Fibroblast of pulmonary artery (primary cell): Measurements from ENCODE around the gene OXLD1.

Experiments used
- DNase-seq: peaks from one replicate; pipeline ENCODE4 v3.0.0-alpha.2; 2010; ENCODE audit warnings: low read depth
- H3K4me3 ChIP-seq: replicated peaks from 2 replicates; pipeline ENCODE4 v1.5.1; 2011; ENCODE audit warnings: low read depth, mild to moderate bottlenecking, control low read depth, low read length, moderate library complexity
- TF ChIP-seq, protein P1 (sequence below): IDR thresholded peaks from 2 replicates; pipeline ENCODE4 v1.5.1; 2011; ENCODE audit warnings: mild to moderate bottlenecking, control low read depth, low read length, inconsistent platforms; ENCODE audit errors: missing control alignments

OXLD1 gene

DNA sequence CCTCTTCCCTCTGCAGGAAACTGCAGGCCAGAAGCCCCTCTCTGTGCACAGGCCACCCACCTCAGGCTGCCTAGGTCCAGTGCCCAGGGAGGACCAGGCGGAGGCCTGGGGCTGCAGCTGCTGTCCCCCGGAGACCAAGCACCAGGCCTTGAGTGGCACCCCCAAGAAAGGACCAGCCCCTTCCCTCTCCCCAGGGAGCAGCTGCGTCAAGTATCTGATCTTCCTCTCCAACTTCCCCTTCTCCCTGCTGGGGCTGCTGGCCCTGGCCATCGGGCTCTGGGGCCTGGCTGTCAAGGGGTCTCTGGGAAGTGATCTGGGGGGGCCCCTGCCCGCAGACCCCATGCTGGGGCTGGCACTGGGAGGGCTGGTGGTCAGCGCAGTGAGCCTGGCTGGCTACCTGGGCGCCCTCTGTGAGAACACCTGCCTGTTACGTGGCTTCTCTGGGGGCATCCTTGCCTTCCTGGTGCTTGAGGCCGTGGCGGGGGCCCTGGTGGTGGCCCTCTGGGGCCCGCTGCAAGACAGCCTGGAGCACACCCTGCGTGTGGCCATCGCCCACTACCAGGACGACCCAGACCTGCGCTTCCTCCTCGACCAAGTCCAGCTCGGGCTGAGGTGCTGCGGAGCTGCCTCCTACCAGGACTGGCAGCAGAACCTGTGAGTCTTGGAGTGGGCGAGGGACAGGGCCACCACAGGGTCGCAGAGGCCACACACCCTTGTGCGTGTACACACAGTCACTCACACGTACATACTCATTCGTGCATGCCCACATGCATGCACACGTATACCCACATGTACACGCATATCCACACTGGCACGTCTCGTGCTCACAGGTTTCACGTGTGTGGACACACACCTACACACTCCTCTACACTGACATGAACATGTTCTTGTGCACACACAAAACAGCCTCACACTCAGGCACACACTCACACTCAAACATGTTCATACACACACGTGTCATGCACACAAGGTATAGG lies 21.1 kb downstream of the OXLD1 start:
- TF ChIP-seq, protein P1, sequence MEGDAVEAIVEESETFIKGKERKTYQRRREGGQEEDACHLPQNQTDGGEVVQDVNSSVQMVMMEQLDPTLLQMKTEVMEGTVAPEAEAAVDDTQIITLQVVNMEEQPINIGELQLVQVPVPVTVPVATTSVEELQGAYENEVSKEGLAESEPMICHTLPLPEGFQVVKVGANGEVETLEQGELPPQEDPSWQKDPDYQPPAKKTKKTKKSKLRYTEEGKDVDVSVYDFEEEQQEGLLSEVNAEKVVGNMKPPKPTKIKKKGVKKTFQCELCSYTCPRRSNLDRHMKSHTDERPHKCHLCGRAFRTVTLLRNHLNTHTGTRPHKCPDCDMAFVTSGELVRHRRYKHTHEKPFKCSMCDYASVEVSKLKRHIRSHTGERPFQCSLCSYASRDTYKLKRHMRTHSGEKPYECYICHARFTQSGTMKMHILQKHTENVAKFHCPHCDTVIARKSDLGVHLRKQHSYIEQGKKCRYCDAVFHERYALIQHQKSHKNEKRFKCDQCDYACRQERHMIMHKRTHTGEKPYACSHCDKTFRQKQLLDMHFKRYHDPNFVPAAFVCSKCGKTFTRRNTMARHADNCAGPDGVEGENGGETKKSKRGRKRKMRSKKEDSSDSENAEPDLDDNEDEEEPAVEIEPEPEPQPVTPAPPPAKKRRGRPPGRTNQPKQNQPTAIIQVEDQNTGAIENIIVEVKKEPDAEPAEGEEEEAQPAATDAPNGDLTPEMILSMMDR = no peak
- no peak overlapping the region for H3K4me3 ChIP-seq
- DNase-seq = no peak

DNA sequence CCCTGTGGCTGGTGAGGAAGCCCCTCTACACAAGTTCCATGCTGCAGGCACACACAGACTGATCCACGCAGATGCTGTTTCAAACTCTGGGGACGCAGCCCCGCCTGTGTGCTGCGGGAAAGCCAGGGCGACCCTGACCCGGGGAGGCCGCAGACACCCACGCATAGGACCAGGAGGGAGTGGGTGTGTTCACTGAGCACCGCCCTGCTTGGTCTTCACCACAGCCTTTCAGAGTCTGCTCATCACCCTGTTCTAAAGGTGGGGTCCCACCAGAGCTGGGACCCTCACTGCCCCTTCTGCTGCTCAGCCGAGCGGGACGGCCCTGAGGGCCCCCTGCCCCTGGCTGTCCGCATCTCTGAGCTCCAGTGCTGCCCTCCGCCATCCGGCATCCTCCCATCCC lies 21.9 kb downstream of the OXLD1 start:
- H3K4me3 ChIP-seq = no peak overlapping the region
- TF ChIP-seq, protein P1 = no peak
- no peak for DNase-seq

DNA sequence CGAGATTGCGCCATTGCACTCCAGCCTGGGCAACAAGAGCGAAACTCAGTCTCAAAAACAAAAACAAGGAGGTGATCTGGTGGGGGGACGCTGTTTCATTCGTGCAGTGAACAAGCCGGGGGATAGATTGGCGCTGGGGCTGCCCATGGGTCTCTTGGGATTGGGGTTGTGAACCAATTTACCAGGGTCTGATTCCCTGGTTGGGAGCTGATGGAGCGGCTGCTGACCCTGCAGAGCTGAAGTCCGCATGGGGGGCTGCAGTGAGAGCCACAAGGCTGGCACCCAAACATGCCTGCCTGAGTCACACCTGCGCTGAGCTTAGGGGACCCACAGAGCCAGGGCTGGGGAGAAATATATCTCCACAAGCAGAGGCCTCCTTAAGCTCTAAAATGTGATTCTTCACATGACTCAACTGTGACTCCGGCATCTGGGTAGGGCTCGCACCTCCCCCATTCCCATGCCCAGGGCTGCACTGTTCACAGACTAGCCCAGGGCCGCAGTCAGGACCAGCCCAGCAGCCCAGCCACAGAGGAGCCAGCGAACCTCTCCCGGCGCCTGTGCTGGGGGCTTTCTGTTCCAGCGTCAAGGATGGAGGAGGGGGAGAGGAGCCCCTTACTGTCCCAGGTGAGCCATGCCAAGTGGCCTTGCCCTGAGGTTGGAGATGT lies 24.4 kb downstream of the OXLD1 start:
- TF ChIP-seq, protein P1 = no peak
- no peak overlapping the region for H3K4me3 ChIP-seq
- peak; percentile 23 for DNase-seq

GRCh38 chr17:81640011-81640410 lies 26.4 kb downstream of the OXLD1 start:
- no peak for DNase-seq
- no peak overlapping the region for H3K4me3 ChIP-seq
- TF ChIP-seq, protein P1 = no peak

DNA sequence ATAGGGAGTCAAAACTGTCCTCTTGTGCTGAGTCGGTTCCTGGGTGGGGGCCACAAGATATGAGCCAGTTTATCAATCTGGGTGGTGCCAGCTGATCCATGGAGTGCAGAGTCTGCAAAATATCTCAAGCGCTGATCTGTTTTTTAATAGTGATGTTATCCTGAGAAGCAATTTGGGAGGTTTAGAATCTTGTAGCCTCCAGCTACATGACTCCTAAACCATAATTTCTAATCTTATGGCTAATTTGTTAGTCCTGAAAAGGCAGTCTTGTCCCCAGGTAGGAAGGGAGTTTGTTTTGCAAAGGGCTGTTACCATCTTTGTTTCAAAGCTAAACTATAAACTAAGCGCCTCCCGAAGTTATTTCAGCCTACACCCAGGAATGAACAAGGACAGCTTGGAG lies 27.7 kb downstream of the OXLD1 start:
- no peak for DNase-seq
- TF ChIP-seq, protein P1 = no peak
- H3K4me3 ChIP-seq = no peak overlapping the region

GRCh38 chr17:81636505-81637288 lies 29.7 kb downstream of the OXLD1 start, which contains the start of the genes NPLOC4 and TSPAN10:
Gene NPLOC4 (minus strand): TSS chr17:81637112. CDS start chr17:81636930, 182 bp downstream.
Gene TSPAN10 (plus strand): TSS chr17:81637196. CDS start chr17:81642413, 5,217 bp downstream.
- peak; percentile 88 for DNase-seq
- TF ChIP-seq, protein P1 = no peak
- peak within 1 kb of the TSS; percentile 93 for H3K4me3 ChIP-seq
